OCI-LY7 (cell line): ENCODE data around the gene NPAS2.

ENCODE experiments used
- EZH2phosphoT487 ChIP-seq: fragments of 200-600 bp; sonication (generic); IDR thresholded peaks from 2 replicates; pipeline ENCODE4 v1.6.1; 2018; ENCODE audit warnings: low read depth, borderline replicate concordance, mild to moderate bottlenecking, mixed run types, antibody characterized with exemption, low read length, moderate library complexity, mixed read lengths
- TF ChIP-seq, protein P1 (sequence below): fragments of 200-600 bp; sonication (generic); conservative IDR thresholded peaks from 2 replicates; pipeline ENCODE4 v1.5.1; 2014; ENCODE audit warnings: mild to moderate bottlenecking, antibody characterized with exemption, low read length, moderate library complexity, mixed read lengths

DNA sequence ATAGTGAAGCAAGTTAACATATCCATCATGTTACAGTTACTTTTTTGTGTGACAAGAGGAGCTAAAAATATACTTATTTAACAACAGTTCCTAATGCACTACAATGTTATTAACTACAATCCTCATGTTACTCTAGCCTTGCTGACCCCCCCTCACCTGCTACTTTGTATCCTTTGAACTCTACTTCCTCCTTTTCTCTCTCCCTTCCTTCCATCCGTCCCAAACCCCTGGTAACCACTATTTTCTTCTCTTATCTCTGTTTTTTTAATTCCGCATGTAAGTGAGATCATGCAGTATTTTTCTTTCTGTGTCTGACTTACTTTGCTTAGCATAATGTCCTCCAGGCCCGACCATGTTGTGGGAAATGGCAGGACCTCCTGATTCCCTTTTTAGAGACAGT, 59.4 kb downstream of the NPAS2 start:
- TF ChIP-seq, protein P1, sequence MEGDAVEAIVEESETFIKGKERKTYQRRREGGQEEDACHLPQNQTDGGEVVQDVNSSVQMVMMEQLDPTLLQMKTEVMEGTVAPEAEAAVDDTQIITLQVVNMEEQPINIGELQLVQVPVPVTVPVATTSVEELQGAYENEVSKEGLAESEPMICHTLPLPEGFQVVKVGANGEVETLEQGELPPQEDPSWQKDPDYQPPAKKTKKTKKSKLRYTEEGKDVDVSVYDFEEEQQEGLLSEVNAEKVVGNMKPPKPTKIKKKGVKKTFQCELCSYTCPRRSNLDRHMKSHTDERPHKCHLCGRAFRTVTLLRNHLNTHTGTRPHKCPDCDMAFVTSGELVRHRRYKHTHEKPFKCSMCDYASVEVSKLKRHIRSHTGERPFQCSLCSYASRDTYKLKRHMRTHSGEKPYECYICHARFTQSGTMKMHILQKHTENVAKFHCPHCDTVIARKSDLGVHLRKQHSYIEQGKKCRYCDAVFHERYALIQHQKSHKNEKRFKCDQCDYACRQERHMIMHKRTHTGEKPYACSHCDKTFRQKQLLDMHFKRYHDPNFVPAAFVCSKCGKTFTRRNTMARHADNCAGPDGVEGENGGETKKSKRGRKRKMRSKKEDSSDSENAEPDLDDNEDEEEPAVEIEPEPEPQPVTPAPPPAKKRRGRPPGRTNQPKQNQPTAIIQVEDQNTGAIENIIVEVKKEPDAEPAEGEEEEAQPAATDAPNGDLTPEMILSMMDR, result no peak
- TF ChIP-seq EZH2phosphoT487, result no peak
